Ishikawa (cell line): ENCODE data around the gene ATAD2B.

Experiments used
- CEBPB ChIP-seq: IDR thresholded peaks from 2 replicates; pipeline ENCODE4 v1.6.1; 2012
- CREB1 ChIP-seq: IDR thresholded peaks from 2 replicates; pipeline ENCODE4 v1.6.1; 2012; ENCODE audit warnings: low read depth
- EGR1 ChIP-seq: IDR thresholded peaks from 2 replicates; pipeline ENCODE4 v1.6.1; 2012
- EP300 ChIP-seq: IDR thresholded peaks from 2 replicates; pipeline ENCODE4 v1.6.1; 2012; ENCODE audit warnings: borderline replicate concordance
- FOXM1 ChIP-seq: IDR thresholded peaks from 2 replicates; pipeline ENCODE4 v1.6.1; 2012; ENCODE audit warnings: low read depth, borderline replicate concordance
- NFIC ChIP-seq: IDR thresholded peaks from 2 replicates; pipeline ENCODE4 v1.6.1; 2012
- RAD21 ChIP-seq: IDR thresholded peaks from 2 replicates; pipeline ENCODE4 v1.6.1; 2012; ENCODE audit warnings: low read depth
- REST ChIP-seq: IDR thresholded peaks from 2 replicates; pipeline ENCODE4 v1.6.1; 2012; ENCODE audit warnings: low read depth, mild to moderate bottlenecking
- TAF1 ChIP-seq: IDR thresholded peaks from 2 replicates; pipeline ENCODE4 v1.6.1; 2012; ENCODE audit warnings: low read depth, mild to moderate bottlenecking
- TCF12 ChIP-seq: IDR thresholded peaks from 2 replicates; pipeline ENCODE4 v1.6.1; 2012; ENCODE audit warnings: low read depth
- TEAD4 ChIP-seq: IDR thresholded peaks from 2 replicates; pipeline ENCODE4 v1.6.1; 2012
- YY1 ChIP-seq: IDR thresholded peaks from 2 replicates; pipeline ENCODE4 v1.6.1; 2012; ENCODE audit warnings: low read depth
- ZBTB7A ChIP-seq: IDR thresholded peaks from 2 replicates; pipeline ENCODE4 v1.6.1; 2012; ENCODE audit warnings: low read depth
- TF ChIP-seq, protein P1 (sequence below): IDR thresholded peaks from 2 replicates; pipeline ENCODE4 v1.6.1; 2012
- TF ChIP-seq, protein P2 (sequence below): IDR thresholded peaks from 2 replicates; pipeline ENCODE4 v1.6.1; 2012

ATAD2B gene

GRCh38 chr2:23837871-23838270, 89.1 kb downstream of the ATAD2B start:
- no peak for TF ChIP-seq CREB1
- no peak for TF ChIP-seq YY1
- no peak for TF ChIP-seq NFIC
- TF ChIP-seq, protein P1, sequence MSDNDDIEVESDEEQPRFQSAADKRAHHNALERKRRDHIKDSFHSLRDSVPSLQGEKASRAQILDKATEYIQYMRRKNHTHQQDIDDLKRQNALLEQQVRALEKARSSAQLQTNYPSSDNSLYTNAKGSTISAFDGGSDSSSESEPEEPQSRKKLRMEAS = no peak
- no peak for TF ChIP-seq EGR1
- no peak for TF ChIP-seq TEAD4
- no peak for TF ChIP-seq TAF1
- no peak for TF ChIP-seq EP300
- no peak for TF ChIP-seq CEBPB
- TF ChIP-seq, protein P2, sequence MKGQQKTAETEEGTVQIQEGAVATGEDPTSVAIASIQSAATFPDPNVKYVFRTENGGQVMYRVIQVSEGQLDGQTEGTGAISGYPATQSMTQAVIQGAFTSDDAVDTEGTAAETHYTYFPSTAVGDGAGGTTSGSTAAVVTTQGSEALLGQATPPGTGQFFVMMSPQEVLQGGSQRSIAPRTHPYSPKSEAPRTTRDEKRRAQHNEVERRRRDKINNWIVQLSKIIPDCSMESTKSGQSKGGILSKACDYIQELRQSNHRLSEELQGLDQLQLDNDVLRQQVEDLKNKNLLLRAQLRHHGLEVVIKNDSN = no peak
- no peak for TF ChIP-seq RAD21
- TF ChIP-seq REST = no peak
- TF ChIP-seq FOXM1 = no peak
- TF ChIP-seq TCF12 = no peak
- no peak for TF ChIP-seq ZBTB7A

DNA sequence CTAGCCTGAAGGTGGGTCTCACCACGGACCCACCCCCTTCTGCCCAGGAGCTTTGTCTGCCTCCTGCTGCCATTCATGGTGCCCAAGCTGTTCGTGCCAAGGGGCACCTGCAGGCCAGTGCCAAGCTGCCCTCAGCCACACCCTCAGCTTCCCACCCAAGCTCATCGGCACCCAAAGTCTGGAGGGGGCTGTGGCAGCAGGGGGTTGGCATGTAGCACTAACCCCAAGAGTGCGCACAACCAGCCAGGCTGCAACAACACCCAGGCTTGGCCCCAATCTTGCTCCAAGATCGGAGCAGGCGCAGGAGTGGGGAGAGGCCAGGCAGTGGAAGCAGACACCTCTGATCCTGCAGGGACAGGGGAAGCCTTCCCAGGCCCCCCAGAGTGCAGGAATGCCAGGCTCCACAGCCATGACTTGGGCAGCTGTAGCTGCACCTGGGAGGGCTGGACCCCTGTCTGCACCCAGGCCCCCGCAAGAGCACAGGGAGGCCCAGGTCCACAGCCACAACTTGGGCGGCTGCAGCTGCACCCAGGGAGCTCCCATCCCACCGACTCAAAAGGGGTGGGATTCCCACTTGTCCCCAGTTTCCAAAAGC, 89.9 kb downstream of the ATAD2B start:
- no peak for TF ChIP-seq NFIC
- TF ChIP-seq TAF1 = no peak
- no peak for TF ChIP-seq YY1
- TF ChIP-seq, protein P1 = no peak
- no peak for TF ChIP-seq FOXM1
- no peak for TF ChIP-seq EP300
- TF ChIP-seq TEAD4 = no peak
- no peak for TF ChIP-seq CREB1
- TF ChIP-seq CEBPB = no peak
- TF ChIP-seq RAD21 = no peak
- no peak for TF ChIP-seq EGR1
- TF ChIP-seq, protein P2 = no peak
- no peak for TF ChIP-seq REST
- TF ChIP-seq TCF12 = no peak
- TF ChIP-seq ZBTB7A = no peak

DNA sequence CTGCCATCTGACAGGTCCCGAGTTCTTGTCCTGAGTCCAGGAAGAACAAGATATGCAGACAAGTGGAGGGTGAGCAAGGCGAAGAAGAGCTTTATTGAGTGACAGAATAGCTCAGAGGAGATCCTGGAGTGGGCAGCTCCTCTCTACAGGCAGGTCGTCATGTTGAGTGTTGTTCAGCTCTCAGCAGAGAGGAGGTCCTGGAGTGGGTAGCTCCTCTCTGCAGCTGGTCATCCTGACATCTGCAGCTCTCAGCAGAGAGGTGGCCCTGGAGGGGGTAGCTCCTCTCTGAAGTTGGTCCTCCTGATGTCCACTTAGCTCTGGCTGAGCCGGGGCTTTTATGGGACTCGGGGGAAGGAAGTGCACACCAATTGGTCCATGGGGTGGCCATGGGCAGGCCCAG, 90.4 kb downstream of the ATAD2B start:
- no peak for TF ChIP-seq CREB1
- no peak for TF ChIP-seq NFIC
- no peak for TF ChIP-seq REST
- TF ChIP-seq ZBTB7A = no peak
- TF ChIP-seq TEAD4 = no peak
- TF ChIP-seq, protein P2 = no peak
- no peak for TF ChIP-seq YY1
- TF ChIP-seq TCF12 = no peak
- no peak for TF ChIP-seq TAF1
- no peak for TF ChIP-seq CEBPB
- no peak for TF ChIP-seq RAD21
- no peak for TF ChIP-seq EP300
- no peak for TF ChIP-seq FOXM1
- TF ChIP-seq EGR1 = no peak
- TF ChIP-seq, protein P1 = no peak
